ENCODE data around the gene TMEM158.

DNA sequence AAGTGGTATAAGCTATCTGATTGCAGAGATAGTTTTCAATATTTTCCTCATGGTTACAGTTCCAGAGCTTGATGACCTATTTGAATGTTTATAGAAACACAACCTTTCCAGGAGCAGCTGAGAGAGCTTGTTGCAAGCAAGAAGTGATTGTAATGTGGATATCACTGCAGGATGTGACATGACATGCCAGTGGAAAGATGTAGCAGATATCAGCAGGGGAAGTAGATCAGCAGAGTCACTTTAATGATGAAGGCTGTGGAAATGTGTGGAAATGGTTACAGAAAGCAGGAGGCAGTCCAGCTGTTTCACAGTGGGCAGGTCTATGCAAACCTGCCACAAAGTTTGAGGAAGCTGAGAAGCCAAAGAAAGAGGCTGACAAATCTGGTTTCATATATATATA, 21.0 kb downstream of the TMEM158 start:
- no peak for TF ChIP-seq CTCF (IDR thresholded peaks at IDR 0.05)
- TF ChIP-seq POLR2AphosphoS5 (IDR thresholded peaks at IDR 0.05; ENCODE audit: insufficient read depth in 1 of 2, low read depth in 1 of 2): no peak

All from vagina (tissue), 2 donors.